Activated CD8-positive, alpha-beta T cell treated with anti-CD3 and anti-CD28 coated beads for 36 hours (primary cell): ENCODE measurements around the gene PFDN2. TPM values are rescaled to one million over a fixed set of nuclear protein-coding genes. Genes with fewer than 3 reads are reported as not detected.

Source experiments
- ATAC-seq: fragments of 200-7000 bp; cut with Tn5 transposase; one replicate; pipeline ENCODE4 v1.10.0; 2021; ENCODE audit warnings: mild to moderate bottlenecking, moderate library complexity
- CTCF ChIA-PET: fragments of 350-600 bp; sonication (Branson Sonifier 250); formaldehyde crosslinking; loops from one replicate; lab custom pipeline; 2021; ENCODE audit warnings: antibody characterized with exemption; lab: Charles Lee
- POLR2A ChIA-PET: fragments of 350-600 bp; sonication (Branson Sonifier 250); formaldehyde crosslinking; loops from one replicate; lab custom pipeline; 2021; ENCODE audit warnings: antibody characterized with exemption; lab: Charles Lee
- DNase-seq: peaks from one replicate; pipeline ENCODE4 v3.0.0-alpha.2; 2020
- H3K27ac Mint-ChIP-seq: one replicate; pipeline ENCODE4 v1.8.0; 2021; ENCODE audit warnings: mild to moderate bottlenecking, mixed read lengths
- H3K27me3 Mint-ChIP-seq: one replicate; pipeline ENCODE4 v1.8.0; 2021; ENCODE audit warnings: mixed read lengths
- H3K36me3 Mint-ChIP-seq: one replicate; pipeline ENCODE4 v1.8.0; 2021; ENCODE audit warnings: low read depth, mixed read lengths
- H3K4me1 Mint-ChIP-seq: one replicate; pipeline ENCODE4 v1.8.0; 2021; ENCODE audit warnings: low read depth, mixed read lengths
- H3K4me3 Mint-ChIP-seq: one replicate; pipeline ENCODE4 v1.8.0; 2021; ENCODE audit warnings: mild to moderate bottlenecking, moderate library complexity, mixed read lengths
- H3K9me3 Mint-ChIP-seq: one replicate; pipeline ENCODE4 v1.8.0; 2021; ENCODE audit warnings: mixed read lengths
- intact Hi-C: fragments of 100-400 bp; cut with micrococcal nuclease; formaldehyde crosslinking; loops from one replicate; pipeline ENCODE4 v1.10.0; 2022
- total RNA-seq, 2 experiments: library from RNA; stranded (reverse); gene quantifications; one replicate each; pipeline ENCODE4 v1.2.3, GENCODE V29; 2021
- TF ChIP-seq, protein P1 (sequence below): fragments of 200-600 bp; IDR thresholded peaks from one replicate; pipeline ENCODE4 v1.8.0; 2022; ENCODE audit warnings: antibody characterized with exemption, mild to moderate bottlenecking

Gene PFDN2
- total RNA-seq, 2 experiments from 2014 or later, result 137 to 144 TPM

DNA sequence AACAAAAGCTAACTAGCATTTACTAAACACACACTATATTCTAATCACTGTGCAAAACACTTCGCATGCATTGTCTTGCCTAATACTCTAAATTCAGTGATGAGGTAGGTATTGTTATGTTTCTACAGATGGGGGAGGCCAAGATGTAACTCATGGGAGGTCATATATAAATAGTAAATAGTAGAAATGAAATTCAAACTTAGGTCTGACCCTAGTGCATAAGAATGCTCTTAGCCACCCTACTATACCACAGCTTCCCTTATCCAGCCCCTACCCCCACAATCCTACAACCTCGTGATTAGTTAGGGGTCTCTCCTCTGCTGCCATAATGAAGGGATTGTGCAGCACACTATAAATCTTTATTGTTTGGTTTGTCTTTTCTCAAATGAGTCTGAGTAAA, 3.3 kb downstream of the PFDN2 start:
- Mint-ChIP-seq H3K27me3 (no peaks in the 10 kb centered on the region), H3K27ac (peak overlapping the region; percentile 92), H3K36me3 (peaks cover 43% of the 10 kb centered on the region), H3K4me1 (peaks cover 60% of the 10 kb centered on the region), H3K9me3 (no peaks in the 10 kb centered on the region), H3K4me3 (no peak overlapping the region)
- ChIA-PET CTCF (interaction anchor here (1.3 to 4.5 kb wide), 3 partner anchors 9 to 17 kb away, joined by 3 to 30 read pairs (median 6); partner anchors contain the start of gene KLHDC9), POLR2A (interaction anchor here (0.7 to 1.5 kb wide), 2 partner anchors 16 to 124 kb away, joined by 3 to 4 read pairs; no protein-coding TSS in a partner anchor)
- intact Hi-C loops, result no loop called here
- DNase-seq (no peak), ATAC-seq (no peak)
- TF ChIP-seq, protein P1, sequence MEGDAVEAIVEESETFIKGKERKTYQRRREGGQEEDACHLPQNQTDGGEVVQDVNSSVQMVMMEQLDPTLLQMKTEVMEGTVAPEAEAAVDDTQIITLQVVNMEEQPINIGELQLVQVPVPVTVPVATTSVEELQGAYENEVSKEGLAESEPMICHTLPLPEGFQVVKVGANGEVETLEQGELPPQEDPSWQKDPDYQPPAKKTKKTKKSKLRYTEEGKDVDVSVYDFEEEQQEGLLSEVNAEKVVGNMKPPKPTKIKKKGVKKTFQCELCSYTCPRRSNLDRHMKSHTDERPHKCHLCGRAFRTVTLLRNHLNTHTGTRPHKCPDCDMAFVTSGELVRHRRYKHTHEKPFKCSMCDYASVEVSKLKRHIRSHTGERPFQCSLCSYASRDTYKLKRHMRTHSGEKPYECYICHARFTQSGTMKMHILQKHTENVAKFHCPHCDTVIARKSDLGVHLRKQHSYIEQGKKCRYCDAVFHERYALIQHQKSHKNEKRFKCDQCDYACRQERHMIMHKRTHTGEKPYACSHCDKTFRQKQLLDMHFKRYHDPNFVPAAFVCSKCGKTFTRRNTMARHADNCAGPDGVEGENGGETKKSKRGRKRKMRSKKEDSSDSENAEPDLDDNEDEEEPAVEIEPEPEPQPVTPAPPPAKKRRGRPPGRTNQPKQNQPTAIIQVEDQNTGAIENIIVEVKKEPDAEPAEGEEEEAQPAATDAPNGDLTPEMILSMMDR, result no peak

GRCh38 chr1:161113915-161114314, 3.9 kb downstream of the PFDN2 start:
- Mint-ChIP-seq H3K27ac (peak overlapping the region; percentile 92), H3K27me3 (no peaks in the 10 kb centered on the region), H3K4me3 (no peak overlapping the region), H3K36me3 (peaks cover 45% of the 10 kb centered on the region), H3K4me1 (peaks cover 56% of the 10 kb centered on the region), H3K9me3 (no peaks in the 10 kb centered on the region)
- intact Hi-C loops, result no loop called here
- DNase-seq, result no peak
- ChIA-PET CTCF (interaction anchor here (1.3 to 4.5 kb wide), 3 partner anchors 8 to 16 kb away, joined by 3 to 30 read pairs (median 6); partner anchors contain the start of gene KLHDC9), POLR2A (interaction anchor here (0.7 to 1.5 kb wide), 3 partner anchors 15 to 124 kb away, joined by 3 to 4 read pairs (median 3); no protein-coding TSS in a partner anchor)
- TF ChIP-seq, protein P1, result no peak
- ATAC-seq, result no peak

DNA sequence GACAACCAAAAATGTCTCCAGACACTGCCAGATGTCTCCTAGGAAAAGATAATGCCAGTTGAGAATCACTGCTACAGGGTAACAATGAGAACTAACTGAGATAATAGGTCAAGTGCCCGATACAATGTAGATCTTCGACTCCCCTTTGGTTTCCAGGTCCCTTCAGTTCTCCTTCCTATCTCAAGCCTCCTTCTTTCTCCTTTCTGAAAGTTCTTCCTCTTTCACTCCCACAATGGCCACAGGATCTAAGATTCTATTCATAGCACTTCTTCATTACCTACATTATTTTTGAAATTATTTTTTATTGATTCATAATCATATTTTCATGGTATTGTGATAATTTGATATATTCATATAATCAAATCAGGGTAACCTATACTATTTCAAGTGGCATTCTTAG, 6.3 kb downstream of the PFDN2 start:
- H3K27ac Mint-ChIP-seq, result peak overlapping the region; percentile 62
- H3K4me3 Mint-ChIP-seq, result no peak overlapping the region
- ATAC-seq (no peak), DNase-seq (no peak)
- CTCF ChIA-PET, result interaction anchor here (1.3 to 1.6 kb wide), 2 partner anchors 9 to 14 kb away, joined by 4 to 6 read pairs; no protein-coding TSS in a partner anchor
- no peaks in the 10 kb centered on the region for H3K9me3 Mint-ChIP-seq
- TF ChIP-seq, protein P1, result no peak
- POLR2A ChIA-PET, result interaction anchor here (0.6 to 1.5 kb wide), 2 partner anchors 11 to 65 kb away, joined by 3 to 6 read pairs; partner anchors contain the start of gene USF1
- peaks cover 45% of the 10 kb centered on the region for H3K36me3 Mint-ChIP-seq
- no peaks in the 10 kb centered on the region for H3K27me3 Mint-ChIP-seq
- peaks cover 49% of the 10 kb centered on the region for H3K4me1 Mint-ChIP-seq
- intact Hi-C loops, result no loop called here

DNA sequence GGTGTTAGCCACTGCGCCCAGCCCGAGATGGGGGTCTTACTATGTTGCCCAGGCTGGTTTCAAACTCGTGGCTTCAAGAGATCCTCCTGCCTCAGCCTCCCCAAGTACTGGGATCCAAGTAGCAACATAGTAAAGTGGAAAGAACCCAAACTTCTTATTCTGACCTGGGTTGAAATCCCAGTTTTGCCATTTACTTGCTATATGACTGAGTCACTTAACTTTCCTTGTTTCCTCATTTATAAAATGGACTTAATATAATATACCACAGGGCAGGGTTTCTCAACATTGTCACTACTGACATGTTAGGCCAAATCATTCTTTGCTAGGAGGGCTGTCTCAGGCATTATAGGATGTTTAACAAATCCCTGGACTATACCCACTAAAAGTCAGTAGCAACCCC, 6.7 kb downstream of the PFDN2 start:
- no peak for ATAC-seq
- POLR2A ChIA-PET, result no interaction called here
- Mint-ChIP-seq H3K27me3 (no peaks in the 10 kb centered on the region), H3K4me1 (peaks cover 50% of the 10 kb centered on the region), H3K4me3 (no peak overlapping the region), H3K36me3 (peaks cover 45% of the 10 kb centered on the region), H3K9me3 (no peaks in the 10 kb centered on the region), H3K27ac (peak overlapping the region; percentile 62)
- CTCF ChIA-PET, result interaction anchor here (1.6 kb wide), 1 partner anchor 14 kb away, joined by 6 read pairs; no protein-coding TSS in a partner anchor
- no peak for DNase-seq
- intact Hi-C loops, result no loop called here
- TF ChIP-seq, protein P1, result no peak

GRCh38 chr1:161106431-161106830, 11.4 kb downstream of the PFDN2 start:
- intact Hi-C loops, result no loop called here
- ChIA-PET POLR2A (interaction anchor here (1.0 to 2.4 kb wide), 3 partner anchors 8 to 38 kb away, joined by 3 to 12 read pairs (median 3); partner anchors contain the start of genes KLHDC9, NIT1 and PFDN2), CTCF (interaction anchor here (1.6 to 2.1 kb wide), 2 partner anchors 8 to 9 kb away, joined by 6 read pairs; no protein-coding TSS in a partner anchor)
- TF ChIP-seq, protein P1, result no peak
- DNase-seq, result no peak
- H3K27me3 Mint-ChIP-seq, result no peaks in the 10 kb centered on the region
- no peaks in the 10 kb centered on the region for H3K9me3 Mint-ChIP-seq
- peaks cover 28% of the 10 kb centered on the region for H3K36me3 Mint-ChIP-seq
- H3K4me1 Mint-ChIP-seq, result peaks cover 27% of the 10 kb centered on the region
- no peak for ATAC-seq
- H3K27ac Mint-ChIP-seq, result peak overlapping the region; percentile 11
- no peak overlapping the region for H3K4me3 Mint-ChIP-seq
